OCI-LY1 (cell line): ENCODE results near the gene MYH14.

Experiments used
- H2AFZ ChIP-seq: fragments of 200-600 bp; sonication (generic), shearing (Covaris generic); 2 replicates; pipeline ENCODE4 v1.6.0; 2014; ENCODE audit warnings: antibody characterized with exemption, mild to moderate bottlenecking, low read length
- H3F3A ChIP-seq: fragments of 200-600 bp; sonication (generic), shearing (Covaris generic); 2 replicates; pipeline ENCODE4 v1.6.0; 2014; ENCODE audit warnings: mild to moderate bottlenecking, antibody characterized with exemption, low read length, moderate library complexity; ENCODE audit not compliant: insufficient read depth
- H3K27ac ChIP-seq: fragments of 200-600 bp; sonication (generic); 2 replicates; pipeline ENCODE4 v1.5.1; 2014; ENCODE audit warnings: low read length, mixed run types, mild to moderate bottlenecking, low read depth; ENCODE audit not compliant: poor library complexity, severe bottlenecking
- H3K27me3 ChIP-seq: fragments of 200-600 bp; sonication (generic); 2 replicates; pipeline ENCODE4 v1.6.0; 2014; ENCODE audit warnings: antibody characterized with exemption, mild to moderate bottlenecking, low read length, moderate library complexity; ENCODE audit not compliant: insufficient read depth
- H3K36me3 ChIP-seq: fragments of 200-600 bp; sonication (generic); 2 replicates; pipeline ENCODE4 v1.6.1; 2014; ENCODE audit warnings: mild to moderate bottlenecking, antibody characterized with exemption, low read length, moderate library complexity, mixed read lengths; ENCODE audit not compliant: insufficient read depth
- H3K4me1 ChIP-seq: fragments of 200-600 bp; sonication (generic); 2 replicates; pipeline ENCODE4 v1.5.1; 2014; ENCODE audit warnings: mild to moderate bottlenecking, low read length, moderate library complexity; ENCODE audit not compliant: insufficient read depth, severe bottlenecking
- H3K4me2 ChIP-seq: fragments of 200-600 bp; sonication (generic), shearing (Covaris generic); 2 replicates; pipeline ENCODE4 v1.6.1; 2014; ENCODE audit warnings: low read length
- H3K4me3 ChIP-seq: fragments of 200-600 bp; sonication (generic); 2 replicates; pipeline ENCODE4 v1.5.1; 2014; ENCODE audit warnings: low read length, low read depth, mild to moderate bottlenecking, mixed read lengths; ENCODE audit not compliant: poor library complexity, severe bottlenecking
- H3K79me2 ChIP-seq: fragments of 200-600 bp; shearing (Covaris generic); 2 replicates; pipeline ENCODE4 v1.6.1; 2016; ENCODE audit warnings: mixed run types, low read length, mixed read lengths; ENCODE audit not compliant: insufficient read depth
- H3K9ac ChIP-seq: fragments of 200-600 bp; sonication (generic), shearing (Covaris generic); 2 replicates; pipeline ENCODE4 v1.6.1; 2014; ENCODE audit warnings: mild to moderate bottlenecking, low read length, mixed read lengths
- H3K9me2 ChIP-seq: fragments of 200-600 bp; sonication (generic), shearing (Covaris generic); 2 replicates; pipeline ENCODE4 v1.6.1; 2014; ENCODE audit warnings: low read depth, mild to moderate bottlenecking, low read length, mixed read lengths
- H3K9me3 ChIP-seq: fragments of 200-600 bp; shearing (Covaris generic); 2 replicates; pipeline ENCODE4 v1.6.1; 2014; ENCODE audit warnings: low read length, mixed read lengths
- H4K20me1 ChIP-seq: fragments of 200-600 bp; sonication (generic), shearing (Covaris generic); 2 replicates; pipeline ENCODE4 v1.6.0; 2016; ENCODE audit warnings: mild to moderate bottlenecking, low read length; ENCODE audit not compliant: insufficient read depth
- EZH2 ChIP-seq: fragments of 200-600 bp; sonication (generic), shearing (Covaris generic); IDR thresholded peaks from 2 replicates; pipeline ENCODE4 v1.8.0; 2017; ENCODE audit warnings: borderline replicate concordance, mixed run types, mild to moderate bottlenecking, antibody characterized with exemption, low read length, moderate library complexity, mixed read lengths
- TF ChIP-seq, protein P1 (sequence below): fragments of 200-600 bp; sonication (generic), shearing (Covaris generic); IDR thresholded peaks from 2 replicates; pipeline ENCODE4 v1.5.1; 2017; ENCODE audit warnings: mild to moderate bottlenecking, antibody characterized with exemption, low read length, moderate library complexity, mixed read lengths

Gene MYH14

DNA sequence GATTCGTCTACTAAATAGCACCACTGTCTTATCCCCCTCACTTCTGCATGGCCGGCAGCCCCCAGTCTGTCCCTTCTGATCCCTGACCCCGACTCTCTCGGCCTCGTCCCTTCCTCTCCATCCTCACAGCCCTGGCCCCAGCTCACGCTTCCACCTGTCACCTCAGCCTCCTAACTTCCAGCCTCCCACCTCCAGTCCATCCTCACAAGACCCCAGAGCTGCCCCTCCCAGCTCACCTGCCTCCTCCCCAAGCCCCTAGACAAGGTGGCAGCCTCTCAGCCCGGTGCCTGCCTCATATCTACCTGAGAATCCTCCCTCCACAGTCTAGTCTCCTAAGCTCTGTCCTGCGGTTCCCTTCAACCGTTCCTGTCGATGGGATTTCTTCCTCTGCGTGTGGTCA is 115.7 kb downstream of the MYH14 start:
- H3F3A ChIP-seq: no peaks in the 10 kb centered on the region
- no peaks in the 10 kb centered on the region for H3K4me1 ChIP-seq
- H3K4me3 ChIP-seq: no peak overlapping the region

DNA sequence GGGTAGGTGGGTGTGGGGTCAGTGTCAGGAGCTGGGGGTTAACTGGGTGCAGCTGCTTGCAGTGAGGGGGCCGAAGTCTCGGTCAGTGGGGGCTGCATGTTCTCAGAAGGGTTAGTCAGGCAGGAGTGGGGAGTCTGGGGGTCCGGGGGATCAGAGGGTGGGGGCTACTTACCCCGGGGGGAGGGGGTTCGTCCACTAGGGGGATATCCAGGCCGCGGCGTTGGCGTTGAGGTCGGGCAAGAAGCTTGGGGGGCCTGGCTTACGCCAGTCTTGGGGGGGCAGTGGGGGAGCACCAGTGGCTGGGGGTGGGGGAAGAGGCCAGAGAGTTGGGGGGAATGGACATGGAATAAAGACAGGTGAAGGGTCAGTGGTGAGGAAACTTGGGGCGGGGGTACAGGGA is 116.6 kb downstream of the MYH14 start:
- H3K4me2 ChIP-seq: no peak overlapping the region
- no peaks in the 10 kb centered on the region for H3K79me2 ChIP-seq
- no peak overlapping the region for H3K9ac ChIP-seq
- H4K20me1 ChIP-seq: no peaks in the 10 kb centered on the region
- no peaks in the 10 kb centered on the region for H3K27me3 ChIP-seq
- no peak overlapping the region for H3K4me3 ChIP-seq
- no peaks in the 10 kb centered on the region for H3K4me1 ChIP-seq
- H3K36me3 ChIP-seq: 0 out of 2 replicates have a peak, but pooled peaks cover 5% of the 10 kb centered on the region
- TF ChIP-seq, protein P1, sequence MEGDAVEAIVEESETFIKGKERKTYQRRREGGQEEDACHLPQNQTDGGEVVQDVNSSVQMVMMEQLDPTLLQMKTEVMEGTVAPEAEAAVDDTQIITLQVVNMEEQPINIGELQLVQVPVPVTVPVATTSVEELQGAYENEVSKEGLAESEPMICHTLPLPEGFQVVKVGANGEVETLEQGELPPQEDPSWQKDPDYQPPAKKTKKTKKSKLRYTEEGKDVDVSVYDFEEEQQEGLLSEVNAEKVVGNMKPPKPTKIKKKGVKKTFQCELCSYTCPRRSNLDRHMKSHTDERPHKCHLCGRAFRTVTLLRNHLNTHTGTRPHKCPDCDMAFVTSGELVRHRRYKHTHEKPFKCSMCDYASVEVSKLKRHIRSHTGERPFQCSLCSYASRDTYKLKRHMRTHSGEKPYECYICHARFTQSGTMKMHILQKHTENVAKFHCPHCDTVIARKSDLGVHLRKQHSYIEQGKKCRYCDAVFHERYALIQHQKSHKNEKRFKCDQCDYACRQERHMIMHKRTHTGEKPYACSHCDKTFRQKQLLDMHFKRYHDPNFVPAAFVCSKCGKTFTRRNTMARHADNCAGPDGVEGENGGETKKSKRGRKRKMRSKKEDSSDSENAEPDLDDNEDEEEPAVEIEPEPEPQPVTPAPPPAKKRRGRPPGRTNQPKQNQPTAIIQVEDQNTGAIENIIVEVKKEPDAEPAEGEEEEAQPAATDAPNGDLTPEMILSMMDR: no peak
- no peak for TF ChIP-seq EZH2
- H3F3A ChIP-seq: no peaks in the 10 kb centered on the region
- no peaks in the 10 kb centered on the region for H3K9me3 ChIP-seq
- no peak overlapping the region for H2AFZ ChIP-seq
- no peak overlapping the region for H3K27ac ChIP-seq
- no peaks in the 10 kb centered on the region for H3K9me2 ChIP-seq

More for the DNA sequence above, 115.7 kb downstream of the MYH14 start:
- no peaks in the 10 kb centered on the region for H3K9me2 ChIP-seq
- no peaks in the 10 kb centered on the region for H4K20me1 ChIP-seq
- H3K36me3 ChIP-seq: 0 out of 2 replicates have a peak, but pooled peaks cover 5% of the 10 kb centered on the region
- no peaks in the 10 kb centered on the region for H3K27me3 ChIP-seq
- H3K79me2 ChIP-seq: no peaks in the 10 kb centered on the region
- TF ChIP-seq, protein P1: no peak
- no peak for TF ChIP-seq EZH2
- H3K9me3 ChIP-seq: no peaks in the 10 kb centered on the region
- no peak overlapping the region for H3K4me2 ChIP-seq
- no peak overlapping the region for H2AFZ ChIP-seq
- H3K27ac ChIP-seq: no peak overlapping the region
- H3K9ac ChIP-seq: no peak overlapping the region

GRCh38 chr19:50320596-50320995 is 117.2 kb downstream of the MYH14 start:
- H2AFZ ChIP-seq: no peak overlapping the region
- H3K79me2 ChIP-seq: no peaks in the 10 kb centered on the region
- H3F3A ChIP-seq: no peaks in the 10 kb centered on the region
- no peak overlapping the region for H3K27ac ChIP-seq
- H3K4me3 ChIP-seq: no peak overlapping the region
- H3K4me2 ChIP-seq: no peak overlapping the region
- H3K27me3 ChIP-seq: no peaks in the 10 kb centered on the region
- no peaks in the 10 kb centered on the region for H3K9me2 ChIP-seq
- no peaks in the 10 kb centered on the region for H3K9me3 ChIP-seq
- peaks cover 4% of the 10 kb centered on the region for H3K4me1 ChIP-seq
- TF ChIP-seq, protein P1: no peak
- TF ChIP-seq EZH2: no peak
- H3K36me3 ChIP-seq: 0 out of 2 replicates have a peak, but pooled peaks cover 5% of the 10 kb centered on the region
- no peak overlapping the region for H3K9ac ChIP-seq
- H4K20me1 ChIP-seq: 0 out of 2 replicates have a peak, but pooled peaks cover 2% of the 10 kb centered on the region
